Large intestine (tissue), 3 donors: ENCODE measurements around the gene ARHGAP26. TPM values are rescaled to one million over a fixed set of nuclear protein-coding genes. Genes with fewer than 3 reads are reported as not detected.

Experiments used
- DNase-seq, 2 donors: peaks; one replicate each; pipeline versions ENCODE4 v3.0.0 to v3.0.0-alpha.2; 2013
- H3K27ac ChIP-seq: one replicate; pipeline ENCODE4 v1.5.1; 2013; ENCODE audit warnings: low read length
- H3K27me3 ChIP-seq: 2 replicates; pipeline ENCODE4 v1.6.1; 2013; ENCODE audit warnings: low read length; ENCODE audit not compliant: control insufficient read depth, insufficient read depth
- H3K36me3 ChIP-seq: 2 replicates; pipeline ENCODE4 v1.6.1; 2013; ENCODE audit warnings: low read length; ENCODE audit not compliant: control insufficient read depth, insufficient read depth
- H3K4me1 ChIP-seq: one replicate; pipeline ENCODE4 v1.6.1; 2013; ENCODE audit warnings: low read length; ENCODE audit not compliant: control insufficient read depth, insufficient read depth
- H3K4me3 ChIP-seq: one replicate; pipeline ENCODE4 v1.5.1; 2013; ENCODE audit warnings: low read length
- H3K9me3 ChIP-seq: one replicate; pipeline ENCODE4 v1.6.1; 2013; ENCODE audit warnings: mild to moderate bottlenecking, low read depth, low read length, moderate library complexity; ENCODE audit not compliant: control insufficient read depth
- WGBS: methylation state at CpG from one replicate; pipeline ENCODE4 v1.1.5; 2013; ENCODE audit warnings: low lambda C conversion rate; ENCODE audit not compliant: insufficient coverage; 5-methylcytosine and 5-hydroxymethylcytosine counted together
- polyA plus RNA-seq: library from polyadenylated mRNA; unstranded; fragments of 120-200 nt; gene quantifications from one replicate; pipeline ENCODE4 v1.2.1, GENCODE V29; 2013

Gene ARHGAP26
- polyA plus RNA-seq, 1 donor: 31.8 TPM

DNA sequence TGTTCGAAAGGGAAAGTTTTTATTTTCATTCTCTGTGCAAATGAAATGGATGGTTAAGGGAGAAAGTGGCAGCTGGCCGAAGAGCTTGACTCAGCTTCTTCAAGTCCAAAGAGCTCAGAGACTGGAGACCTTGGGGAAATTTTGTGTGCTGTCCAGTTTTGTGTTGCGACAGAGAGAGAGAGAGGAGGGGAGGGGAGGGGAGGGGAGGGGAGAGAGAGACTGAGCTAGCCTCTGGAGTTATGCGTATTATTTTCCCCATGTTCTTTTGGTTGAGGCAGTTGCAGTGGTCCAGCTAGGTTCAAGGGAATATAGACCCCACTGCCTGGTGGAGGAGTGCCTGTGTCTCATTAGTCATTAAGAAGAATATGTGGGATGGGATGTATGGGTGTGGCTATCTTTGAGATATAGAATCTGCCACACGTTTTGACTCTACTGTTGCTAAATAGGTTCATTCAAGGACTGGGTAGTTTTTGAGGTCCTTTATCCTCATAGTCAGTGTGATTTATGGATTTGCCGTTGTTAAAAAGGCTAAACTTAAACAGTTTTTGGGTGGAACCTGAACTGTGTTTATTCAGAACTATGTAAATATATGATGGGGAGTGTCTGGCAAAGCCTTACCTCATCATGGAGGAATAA, 69.7 kb downstream of the ARHGAP26 start:
- Histone ChIP-seq H3K9me3 (peaks cover 3% of the 10 kb centered on the region), H3K27me3 (no peaks in the 10 kb centered on the region), H3K27ac (no peak overlapping the region), H3K4me3 (no peak overlapping the region), H3K36me3 (no peaks in the 10 kb centered on the region), H3K4me1 (peaks cover 11% of the 10 kb centered on the region)
- DNase-seq: no peak
- WGBS: 30% methylated on average over 2 of the region's 6 CpGs

DNA sequence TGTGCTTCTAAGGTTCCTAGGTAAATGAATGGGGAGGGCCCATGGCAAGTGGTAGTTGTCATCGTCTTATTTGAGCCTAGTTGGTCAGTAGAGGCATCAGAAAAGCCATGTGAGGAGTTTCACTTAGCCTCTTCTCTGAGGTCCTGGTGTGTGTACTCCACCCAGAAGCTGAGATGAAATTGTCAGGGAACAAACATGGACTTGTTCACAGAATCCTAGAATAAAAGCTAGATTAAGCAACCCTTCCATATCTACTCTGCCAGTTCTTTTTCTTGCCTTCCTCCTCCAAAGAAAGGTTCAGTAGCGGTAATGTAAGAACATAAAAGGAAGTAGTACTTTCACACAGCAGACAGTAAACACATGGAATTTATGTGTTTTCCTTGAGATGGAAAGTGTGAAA, 70.4 kb downstream of the ARHGAP26 start:
- peaks cover 18% of the 10 kb centered on the region for H3K4me1 ChIP-seq
- H3K4me3 ChIP-seq: no peak overlapping the region
- no peak overlapping the region for H3K27ac ChIP-seq
- no peaks in the 10 kb centered on the region for H3K27me3 ChIP-seq
- WGBS: no CpG with 5 or more reads among the region's 2 CpGs
- H3K9me3 ChIP-seq: peaks cover 3% of the 10 kb centered on the region
- H3K36me3 ChIP-seq: no peaks in the 10 kb centered on the region
- DNase-seq: no peak

- H3K27ac ChIP-seq: no peak overlapping the region
Observed at GRCh38 chr5:142841511-142842265, 71.5 kb downstream of the ARHGAP26 start.

DNA sequence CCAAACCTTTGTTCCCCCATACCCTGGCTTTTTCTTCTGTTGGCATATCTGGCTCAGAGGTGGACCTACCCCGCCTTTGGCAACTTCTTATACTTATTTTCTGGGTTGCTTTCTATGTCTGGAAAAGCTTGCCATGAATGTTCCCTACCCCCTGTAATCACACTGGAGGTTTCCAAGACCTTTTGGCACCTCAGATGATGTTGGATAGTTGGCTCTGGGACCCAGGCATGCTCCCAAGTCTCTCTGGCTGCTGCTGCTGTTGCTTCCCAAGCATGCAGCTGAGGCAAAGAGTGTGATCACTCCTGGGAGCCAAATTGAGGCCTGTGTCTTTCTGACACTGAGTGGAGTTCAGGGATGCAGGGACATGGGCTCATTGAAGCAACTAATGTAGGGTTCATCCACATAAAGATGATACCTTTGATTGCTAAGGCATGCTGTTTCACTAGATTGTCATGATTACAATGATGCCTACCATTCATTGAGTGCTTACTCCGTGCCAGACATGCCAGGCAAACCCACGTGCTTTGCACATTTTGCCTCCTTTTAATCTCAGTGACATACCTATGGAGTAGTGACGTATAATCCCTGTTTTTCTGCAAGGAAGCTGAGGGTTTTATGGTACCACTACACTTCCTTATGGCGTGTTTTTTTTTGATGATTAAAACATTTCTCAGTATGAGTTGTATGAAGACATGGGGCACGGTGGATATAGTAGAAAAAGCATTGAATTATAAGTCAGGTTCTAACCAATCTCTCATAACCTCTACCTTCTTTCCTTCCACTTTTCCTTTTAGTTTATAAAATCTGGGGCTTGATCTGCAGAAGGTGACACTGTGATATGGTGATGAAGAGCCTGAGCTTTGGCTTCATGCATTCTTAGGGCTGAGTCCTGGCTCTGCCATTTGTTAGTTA, 73.1 kb downstream of the ARHGAP26 start:
- WGBS: 100% methylated on average over 3 of the region's 6 CpGs
- H3K4me3 ChIP-seq: no peak overlapping the region
- H3K27ac ChIP-seq: no peak overlapping the region
- H3K27me3 ChIP-seq: no peaks in the 10 kb centered on the region
- peaks cover 18% of the 10 kb centered on the region for H3K4me1 ChIP-seq
- DNase-seq: no peak
- H3K36me3 ChIP-seq: no peaks in the 10 kb centered on the region
- peaks cover 3% of the 10 kb centered on the region for H3K9me3 ChIP-seq

More at GRCh38 chr5:142841511-142842265, 71.5 kb downstream of the ARHGAP26 start:
- no peak for DNase-seq
- Histone ChIP-seq H3K4me3 (no peak overlapping the region), H3K4me1 (peaks cover 28% of the 10 kb centered on the region), H3K9me3 (peaks cover 3% of the 10 kb centered on the region), H3K36me3 (no peaks in the 10 kb centered on the region), H3K27me3 (no peaks in the 10 kb centered on the region)
- 84% methylated on average over 3 of the region's 6 CpGs for WGBS

GRCh38 chr5:142844866-142845265, 74.7 kb downstream of the ARHGAP26 start:
- Histone ChIP-seq H3K36me3 (no peaks in the 10 kb centered on the region), H3K4me3 (no peak overlapping the region), H3K27me3 (no peaks in the 10 kb centered on the region), H3K9me3 (no peaks in the 10 kb centered on the region), H3K4me1 (peaks cover 18% of the 10 kb centered on the region), H3K27ac (peak overlapping the region; percentile 57)
- WGBS: no CpG with 5 or more reads among the region's 7 CpGs
- no peak for DNase-seq

GRCh38 chr5:142845402-142845921, 75.3 kb downstream of the ARHGAP26 start:
- Histone ChIP-seq H3K27me3 (no peaks in the 10 kb centered on the region), H3K4me3 (no peak overlapping the region), H3K9me3 (no peaks in the 10 kb centered on the region), H3K36me3 (no peaks in the 10 kb centered on the region), H3K27ac (peak overlapping the region; percentile 57), H3K4me1 (peaks cover 18% of the 10 kb centered on the region)
- no CpG with 5 or more reads among the region's 4 CpGs for WGBS
- peak in 1 of 2 donors; percentile 59 for DNase-seq

GRCh38 chr5:142845954-142846398, 75.8 kb downstream of the ARHGAP26 start:
- Histone ChIP-seq H3K4me3 (no peak overlapping the region), H3K4me1 (peaks cover 18% of the 10 kb centered on the region), H3K9me3 (no peaks in the 10 kb centered on the region), H3K36me3 (no peaks in the 10 kb centered on the region), H3K27ac (peak overlapping the region; percentile 57), H3K27me3 (no peaks in the 10 kb centered on the region)
- WGBS: 54% methylated on average over 2 of the region's 9 CpGs
- DNase-seq: peak; percentile 32 to 47

- Histone ChIP-seq H3K4me1 (peaks cover 19% of the 10 kb centered on the region), H3K36me3 (no peaks in the 10 kb centered on the region), H3K9me3 (no peaks in the 10 kb centered on the region), H3K4me3 (no peak overlapping the region), H3K27me3 (no peaks in the 10 kb centered on the region), H3K27ac (peak overlapping the region; percentile 57)
- no peak for DNase-seq
Observed at GRCh38 chr5:142846406-142846805, 76.2 kb downstream of the ARHGAP26 start.

DNA sequence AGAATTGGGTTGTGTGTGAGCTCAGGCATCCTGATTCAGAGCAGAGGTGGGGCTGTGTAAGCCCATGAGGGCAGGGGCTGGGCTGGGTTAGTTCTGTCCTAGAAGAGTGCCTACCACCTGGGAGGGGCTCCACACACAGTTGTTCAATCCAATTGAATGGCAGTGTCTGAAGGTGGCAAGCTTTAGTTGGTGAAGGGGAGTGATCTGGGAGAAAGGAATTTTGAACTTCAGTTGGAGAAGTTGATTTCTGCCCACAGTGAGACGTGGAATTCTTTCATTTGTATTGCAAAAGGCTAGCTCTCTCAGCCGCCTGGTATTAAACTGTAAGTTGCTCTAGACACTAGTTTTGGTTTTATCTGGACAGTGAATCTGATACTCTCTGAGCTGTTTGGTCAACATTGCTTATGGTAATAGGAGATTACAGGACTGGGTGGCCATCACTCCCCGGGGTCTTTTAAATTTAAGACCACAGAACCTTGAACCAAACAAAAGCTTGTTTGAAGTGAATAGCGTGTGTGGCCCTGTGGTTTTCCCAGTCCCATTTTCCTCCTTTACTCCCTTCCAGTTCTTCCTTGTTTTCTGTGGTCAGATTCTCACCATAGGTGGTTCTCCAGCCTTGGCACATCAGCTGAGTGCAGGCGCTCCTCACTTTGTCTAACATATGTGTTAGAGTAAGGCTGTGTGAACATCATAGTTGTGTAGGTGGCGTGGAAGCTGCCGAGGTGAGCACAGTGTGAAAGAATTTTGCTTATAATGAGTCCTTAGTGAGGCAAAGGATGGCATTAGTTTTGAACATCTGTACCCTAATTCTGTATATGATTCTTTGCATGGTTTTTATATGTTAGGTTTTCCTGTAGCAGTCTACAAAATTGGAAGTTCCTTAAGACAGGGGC, 78.0 kb downstream of the ARHGAP26 start:
- DNase-seq: no peak
- WGBS: no CpG with 5 or more reads among the region's 7 CpGs
- Histone ChIP-seq H3K27ac (no peak overlapping the region), H3K36me3 (no peaks in the 10 kb centered on the region), H3K4me3 (no peak overlapping the region), H3K4me1 (peaks cover 33% of the 10 kb centered on the region), H3K27me3 (no peaks in the 10 kb centered on the region), H3K9me3 (no peaks in the 10 kb centered on the region)
